Globus pallidus (tissue), 1 donor: ENCODE measurements around the gene C16orf89.
A peak's percentile ranks its signal among the peaks of the same experiment; 100 is the strongest.

Source experiments
- DNase-seq: peaks from one replicate; pipeline ENCODE4 v3.0.0-alpha.2; 2015; ENCODE audit warnings: low spot score

C16orf89 gene

DNA sequence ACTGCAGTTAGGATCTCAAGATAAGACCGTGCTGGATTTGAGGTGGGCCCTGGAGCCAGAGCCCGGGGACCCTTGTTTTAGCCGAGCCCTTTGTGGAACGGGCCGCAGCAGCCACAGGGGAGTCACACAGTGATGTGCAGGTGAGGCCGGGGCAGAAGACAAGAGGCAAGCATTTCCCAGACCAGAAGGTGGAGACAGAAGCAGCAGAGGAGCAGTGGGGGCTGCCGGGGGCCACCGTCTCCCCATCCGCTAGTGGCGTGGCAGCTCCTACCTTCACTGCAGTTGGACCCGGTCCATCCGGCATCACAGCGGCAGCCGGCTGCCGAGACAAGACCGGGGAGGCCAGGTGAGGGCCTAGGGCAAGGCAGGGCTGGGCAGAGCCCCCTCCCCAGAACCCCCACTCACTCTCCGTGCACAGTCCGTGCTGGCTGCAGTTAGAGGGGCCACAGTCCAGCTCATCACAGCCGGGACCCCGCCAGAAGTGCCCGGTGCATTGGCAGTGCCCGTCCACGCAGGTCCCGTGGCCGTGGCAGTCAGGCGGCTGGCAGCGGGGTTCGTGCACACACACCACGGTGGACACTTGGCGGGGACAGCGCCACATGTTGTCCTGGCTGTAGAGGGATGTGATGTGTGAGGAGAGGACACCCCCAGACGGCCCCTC lies 38.1 kb downstream of the C16orf89 start:
- no peak for DNase-seq

DNA sequence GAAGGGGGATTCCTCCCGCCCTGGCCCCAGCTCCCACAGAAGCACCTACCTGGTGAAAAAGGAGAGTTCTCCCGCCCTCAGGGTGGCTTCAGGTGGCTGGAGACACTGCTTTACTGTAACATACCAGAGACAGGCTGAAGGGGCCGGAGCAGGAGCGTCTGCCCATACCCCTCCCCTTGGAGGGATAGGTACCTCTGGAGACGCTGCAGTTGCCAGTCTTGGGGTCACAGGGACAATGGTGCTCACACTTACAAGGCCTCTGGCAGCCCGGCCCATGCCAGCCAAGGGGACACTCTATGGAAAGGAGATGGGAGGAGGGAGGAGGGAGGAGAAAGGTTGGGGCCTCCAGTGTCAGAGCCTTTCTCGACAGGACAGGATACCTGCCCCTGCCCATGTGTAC lies 38.7 kb downstream of the C16orf89 start:
- DNase-seq: no peak

DNA sequence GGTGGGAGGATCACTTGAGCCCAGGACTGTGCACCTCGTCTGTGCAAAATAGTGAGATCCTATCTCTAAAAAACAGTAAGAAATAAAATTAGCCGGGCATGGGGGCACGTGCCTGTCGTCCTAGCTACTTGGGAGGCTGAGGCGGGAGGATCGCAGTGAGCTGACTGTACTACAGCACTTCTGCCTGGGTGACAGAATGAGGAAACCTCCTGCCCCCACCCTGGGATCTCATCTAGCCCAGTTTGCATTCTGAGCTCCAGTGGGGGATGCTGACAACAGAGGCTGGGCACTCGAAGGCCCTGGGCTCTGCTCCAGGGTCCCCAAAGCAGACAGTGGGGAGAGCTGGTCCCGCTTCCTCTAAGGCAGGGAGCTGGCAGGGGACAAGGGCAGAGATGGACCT lies 39.1 kb downstream of the C16orf89 start:
- DNase-seq: no peak

DNA sequence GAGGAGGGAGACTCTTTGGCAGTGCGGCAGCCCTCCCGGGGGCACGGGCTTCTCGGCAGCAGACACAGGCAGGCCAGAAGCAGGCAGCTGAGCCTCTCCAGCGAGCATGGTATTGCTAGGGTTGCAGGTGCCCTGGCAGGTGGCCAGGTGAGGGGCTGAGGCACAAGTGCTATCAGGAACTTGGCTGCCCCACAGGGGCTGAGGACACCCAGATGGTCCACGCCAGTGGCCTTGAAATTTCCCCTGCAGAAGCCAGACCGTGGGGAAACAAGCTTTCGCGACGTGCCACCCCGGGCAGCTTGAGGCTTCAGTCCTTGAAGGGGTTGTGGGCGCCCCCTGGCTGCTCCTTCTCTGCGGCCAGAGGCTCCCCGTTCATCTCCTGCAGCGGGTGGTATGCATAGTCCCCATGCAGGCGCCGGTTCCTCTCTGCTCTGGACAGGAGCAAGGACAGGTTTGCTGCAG lies 40.6 kb downstream of the C16orf89 start:
- peak; percentile 77 for DNase-seq

DNA sequence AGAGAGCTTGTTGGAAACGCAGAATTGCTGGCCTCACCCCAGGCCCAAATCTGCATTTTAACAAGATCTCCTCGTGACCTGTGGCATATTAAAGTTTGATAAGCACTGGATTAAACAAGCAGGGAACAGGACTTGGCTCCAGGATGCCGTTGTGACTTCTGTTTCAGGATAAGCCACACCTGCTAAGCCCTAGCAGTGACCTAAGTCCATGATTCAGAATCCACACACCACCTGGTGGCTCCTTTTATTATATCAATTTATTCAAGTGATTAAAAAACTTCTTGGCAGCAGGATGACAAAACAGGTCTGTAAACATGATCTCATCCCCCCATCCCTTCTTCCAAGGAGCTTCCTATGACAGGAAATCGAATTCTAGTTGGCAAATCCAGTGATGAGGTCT lies 41.1 kb downstream of the C16orf89 start:
- DNase-seq: no peak

DNA sequence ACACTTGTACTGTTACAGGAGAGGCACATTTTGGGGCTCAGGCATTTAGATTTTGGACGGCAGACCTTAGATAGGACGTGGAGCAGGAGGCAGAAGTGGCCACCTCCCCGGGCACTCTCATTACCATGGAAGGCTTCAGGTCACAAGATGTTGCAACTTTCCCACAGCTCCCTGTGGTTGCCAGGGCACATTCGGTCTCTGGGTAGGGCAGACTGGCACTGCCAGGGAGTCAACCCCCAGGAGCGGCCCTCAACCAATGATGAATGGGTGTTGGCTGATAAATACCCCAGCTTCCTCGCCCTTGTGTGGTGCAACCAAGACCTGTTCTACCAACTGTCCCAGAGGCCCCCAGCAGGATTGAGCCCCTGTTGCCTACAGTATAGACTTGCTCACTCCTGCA lies 43.2 kb downstream of the C16orf89 start:
- DNase-seq: no peak

DNA sequence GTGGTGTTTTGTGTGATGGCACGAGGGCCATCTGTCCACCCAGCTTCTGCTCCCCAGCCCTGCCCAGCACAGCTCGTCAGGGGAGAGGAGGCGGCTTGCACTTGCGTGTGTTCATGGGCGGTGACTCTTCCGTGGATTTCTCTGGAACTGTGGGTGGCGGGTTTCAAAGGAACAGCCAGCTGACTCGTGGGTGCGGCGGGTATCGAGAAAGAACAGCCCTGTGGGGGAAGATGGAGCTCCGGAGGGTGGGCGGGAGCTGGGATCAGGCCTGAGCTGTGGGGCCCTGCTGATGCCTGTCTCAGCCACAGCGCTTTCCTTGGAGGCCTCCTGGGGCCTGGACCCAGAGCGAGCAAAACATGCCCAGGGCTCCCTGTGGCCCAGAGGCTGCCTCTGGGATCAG lies 45.2 kb downstream of the C16orf89 start:
- no peak for DNase-seq

DNA sequence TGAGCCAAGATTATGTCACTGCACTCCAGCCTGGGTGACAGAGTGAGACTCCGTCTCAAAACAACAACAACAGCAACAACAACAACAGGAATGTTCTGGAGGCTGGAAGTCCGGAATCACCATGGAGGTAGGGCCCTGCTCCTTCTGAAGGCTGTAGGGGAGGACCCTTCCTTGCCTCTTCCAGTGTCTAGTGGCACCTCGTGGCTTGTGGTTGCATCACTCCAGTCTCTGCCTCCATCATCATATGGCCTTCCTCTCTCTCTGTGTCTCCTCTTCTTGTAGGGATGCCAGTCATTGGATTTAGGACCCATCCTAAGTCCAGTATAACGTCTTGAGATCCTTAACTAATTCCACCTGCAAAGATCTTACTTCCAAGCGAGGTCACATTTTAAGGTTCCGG lies 46.0 kb downstream of the C16orf89 start:
- no peak for DNase-seq

DNA sequence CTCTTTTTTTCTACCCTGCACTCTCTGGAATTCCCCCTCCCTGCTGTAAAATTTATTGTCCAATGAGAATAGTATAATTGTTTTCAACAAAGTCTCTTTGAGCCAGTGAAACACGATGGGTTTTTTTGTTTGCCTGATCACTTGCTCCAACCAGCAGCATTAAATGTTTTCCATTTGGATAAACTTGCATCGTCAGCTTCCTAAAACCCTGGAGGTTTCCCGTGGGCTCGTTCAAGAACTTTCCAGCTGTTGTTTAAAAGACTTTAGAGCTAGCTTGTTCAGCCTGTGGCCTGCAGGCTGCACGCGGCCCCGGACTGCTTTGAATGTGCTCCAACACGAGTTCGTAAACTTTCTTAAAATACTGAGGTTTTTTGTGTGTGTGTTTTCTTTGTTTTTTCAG lies 47.0 kb downstream of the C16orf89 start:
- peak; percentile 81 for DNase-seq

DNA sequence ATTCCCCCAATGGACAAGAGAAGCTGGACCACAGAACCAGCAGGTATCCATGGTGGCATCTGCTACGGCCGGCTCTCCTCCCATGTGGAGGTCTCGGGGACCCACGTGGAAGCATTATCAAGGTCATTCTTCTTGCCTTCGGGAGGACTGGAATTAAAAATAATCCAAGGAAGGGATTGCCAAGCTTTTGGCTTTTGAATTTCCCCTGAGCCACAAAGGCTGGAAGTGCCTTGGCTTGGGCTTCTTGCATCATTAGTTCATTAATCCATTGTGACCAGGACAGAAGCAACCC lies 48.1 kb downstream of the C16orf89 start:
- DNase-seq: no peak

DNA sequence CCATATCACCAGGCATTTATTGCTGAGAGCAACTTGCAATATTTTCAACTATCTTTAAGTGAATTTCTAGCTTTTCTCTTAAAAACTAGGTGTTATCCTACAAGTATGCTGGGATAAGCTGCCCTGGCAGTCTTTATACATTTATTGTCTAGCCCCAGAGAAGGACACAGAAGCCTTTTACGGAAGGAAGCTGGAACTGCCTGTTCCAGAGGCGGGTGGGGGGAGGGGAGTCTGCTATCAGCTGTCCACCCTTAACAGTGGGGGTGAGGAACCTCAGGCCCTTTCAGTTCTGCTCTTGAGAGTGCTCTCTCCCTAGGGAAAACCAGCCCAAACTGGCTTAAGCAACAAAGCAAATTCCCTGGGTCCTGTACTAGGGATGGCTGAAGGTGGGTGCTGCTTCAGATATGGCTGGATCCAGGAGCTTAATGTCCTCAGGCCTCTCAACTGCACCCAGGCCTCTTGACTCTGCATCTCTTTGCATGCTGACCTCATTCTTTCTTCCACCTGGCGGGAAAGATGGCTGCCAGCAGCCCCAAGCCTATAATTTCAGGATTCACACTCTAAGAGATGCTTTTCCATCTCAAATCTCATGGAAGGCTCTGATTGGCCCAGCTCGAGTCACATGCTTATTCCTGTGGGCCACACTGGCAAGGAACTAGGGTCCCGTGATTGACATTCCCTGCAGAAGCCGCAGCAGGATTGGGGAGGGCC lies 48.6 kb downstream of the C16orf89 start:
- no peak for DNase-seq

DNA sequence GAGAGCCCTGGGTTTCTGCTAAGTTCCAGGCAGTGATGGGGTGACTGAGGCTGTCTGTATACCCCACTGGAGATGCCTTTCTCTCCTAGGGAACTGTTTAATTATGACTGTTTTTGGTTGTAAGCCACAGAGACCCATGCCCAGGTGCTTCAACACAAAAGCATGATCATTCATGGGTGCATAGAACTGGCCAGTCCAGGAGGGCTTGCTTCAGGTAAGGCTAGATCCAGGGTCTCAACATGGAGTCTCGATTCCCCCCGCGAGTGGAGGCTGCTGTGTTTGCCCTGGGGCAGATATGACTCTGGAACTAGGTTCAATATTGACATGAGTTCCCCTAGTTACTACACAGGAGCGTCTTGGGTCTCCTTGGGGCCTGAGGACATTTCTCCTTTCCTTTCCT lies 49.9 kb downstream of the C16orf89 start:
- DNase-seq: no peak

DNA sequence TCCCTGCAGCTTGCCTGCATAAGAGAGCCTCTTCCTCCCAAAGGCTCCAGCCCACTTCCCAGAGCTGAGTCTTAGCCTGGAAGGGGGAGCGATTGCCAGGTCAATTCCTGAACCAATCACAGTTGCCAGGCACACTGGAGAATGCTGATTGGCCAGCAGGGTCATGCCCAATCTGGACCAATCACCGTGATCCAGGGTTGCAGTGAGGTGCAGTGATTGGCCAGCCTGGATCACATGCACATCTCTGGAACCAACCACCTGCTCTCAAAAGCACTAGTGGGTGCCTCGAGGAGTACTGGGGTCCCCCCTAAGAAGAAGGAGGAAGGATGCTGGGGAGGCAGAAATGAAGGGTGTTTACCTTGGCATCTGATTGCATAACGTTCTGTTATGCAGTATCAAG lies 50.4 kb downstream of the C16orf89 start:
- no peak for DNase-seq

DNA sequence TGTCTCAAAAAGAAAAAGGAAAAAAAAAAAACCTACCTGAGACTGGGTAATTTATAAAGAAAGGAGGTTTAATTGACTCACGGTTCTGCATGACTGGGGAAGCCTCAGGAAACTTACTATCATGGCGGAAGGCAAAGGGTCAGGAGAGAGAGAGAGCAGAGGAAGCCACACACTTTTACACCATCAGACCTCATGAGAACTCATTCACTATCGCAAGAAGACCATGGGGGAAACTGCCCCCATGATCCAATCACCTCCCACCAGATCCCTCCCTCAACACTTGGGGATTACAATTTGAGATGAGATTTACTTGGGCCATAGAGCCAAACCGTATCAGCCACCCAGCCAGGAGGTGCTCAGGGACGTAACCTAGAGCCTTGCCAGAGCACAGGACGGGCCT lies 52.9 kb downstream of the C16orf89 start:
- no peak for DNase-seq

DNA sequence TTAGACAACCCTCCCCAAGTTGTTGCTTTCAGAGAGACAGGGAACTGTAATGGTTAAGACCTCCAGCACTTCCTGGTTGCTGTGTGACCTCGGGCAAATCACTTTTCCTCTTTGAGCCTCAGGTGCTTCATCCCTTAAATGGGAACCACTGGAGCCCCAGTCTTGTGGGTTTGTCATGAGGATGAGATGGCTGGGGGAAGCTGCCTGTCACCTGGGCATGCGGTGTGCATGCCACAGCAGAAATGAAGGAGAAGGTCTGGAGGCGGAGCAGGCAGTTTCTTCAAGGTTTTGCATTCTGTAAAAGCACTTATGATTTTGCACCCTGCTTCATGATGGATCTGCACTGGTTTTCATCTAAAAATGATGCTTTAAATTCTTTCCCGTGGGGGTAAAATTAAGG lies 54.1 kb downstream of the C16orf89 start:
- DNase-seq: no peak

DNA sequence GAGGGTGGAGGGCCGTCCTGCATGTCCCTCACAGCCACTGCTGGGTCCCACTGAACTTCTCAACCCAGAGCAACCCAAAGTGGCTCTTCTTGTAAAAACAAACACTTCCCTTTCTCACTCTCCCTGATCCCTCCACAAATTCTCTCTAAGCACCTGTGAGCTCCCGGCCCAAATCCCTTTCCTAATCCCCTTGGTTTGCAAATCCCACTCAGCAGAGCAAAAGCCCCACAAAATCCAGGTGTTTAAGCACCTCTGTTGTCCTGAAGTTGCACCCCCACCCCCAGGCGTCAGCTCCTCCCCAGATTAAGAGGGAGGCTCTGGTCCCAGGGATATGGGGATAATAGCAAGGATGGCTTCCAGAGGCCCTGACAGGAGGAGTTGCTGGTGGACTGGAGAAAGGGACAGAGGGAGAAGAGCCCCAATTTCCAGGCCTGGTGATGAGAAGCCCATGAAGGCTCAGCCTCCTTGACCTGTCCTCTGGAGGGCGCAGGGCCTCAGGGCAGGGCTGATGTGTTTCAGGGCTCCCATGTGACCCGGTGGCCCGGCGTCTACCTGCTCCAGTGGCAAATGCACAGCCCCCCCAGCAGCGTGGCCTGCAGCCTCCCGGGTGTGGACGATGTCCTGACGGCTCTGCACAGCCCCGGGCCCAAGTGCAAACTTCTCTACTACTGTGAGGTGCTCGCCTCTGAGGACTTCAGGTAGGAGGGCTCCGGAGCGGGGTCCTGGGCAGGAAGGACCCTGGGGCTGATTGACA lies 55.0 kb downstream of the C16orf89 start:
- no peak for DNase-seq

DNA sequence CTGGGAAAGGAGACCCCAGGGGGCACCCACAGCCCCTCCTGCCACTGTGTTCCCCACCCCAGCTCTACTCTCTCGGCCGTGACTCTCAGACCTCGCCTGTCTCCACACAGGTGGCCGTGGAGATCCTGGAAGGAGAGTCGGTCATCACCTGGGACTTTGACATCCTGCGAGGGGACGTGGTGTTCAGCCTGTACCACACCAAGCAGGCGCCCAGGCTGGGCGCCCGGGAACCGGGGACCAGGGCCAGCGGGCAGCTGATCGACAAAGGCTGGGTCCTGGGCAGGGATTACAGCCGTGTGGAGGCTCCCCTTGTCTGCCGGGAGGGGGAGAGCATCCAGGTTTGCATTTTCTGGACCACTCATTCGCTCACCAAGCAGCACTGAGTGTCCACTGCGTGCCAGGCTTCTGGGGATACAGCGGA lies 57.4 kb downstream of the C16orf89 start:
- DNase-seq: no peak

DNA sequence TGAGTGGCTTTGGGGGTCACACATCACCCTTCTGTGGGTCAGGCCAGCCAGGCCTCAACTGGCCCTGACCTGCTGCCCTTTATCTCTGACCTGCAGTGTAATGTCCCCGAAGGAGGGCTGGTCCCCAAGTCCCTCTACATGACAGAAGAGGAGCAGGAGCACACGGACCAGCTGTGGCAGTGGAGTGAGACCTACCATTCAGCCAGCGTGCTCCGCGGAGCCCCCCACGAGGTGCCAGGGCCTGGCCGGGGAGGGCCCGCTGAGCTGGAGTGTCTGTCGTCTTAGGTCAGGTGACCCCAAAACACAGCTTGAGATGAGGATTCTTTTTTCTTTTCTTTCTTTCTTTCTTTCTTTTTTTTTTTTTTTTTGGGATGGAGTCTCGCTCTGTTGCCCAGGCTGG lies 58.5 kb downstream of the C16orf89 start:
- no peak for DNase-seq

DNA sequence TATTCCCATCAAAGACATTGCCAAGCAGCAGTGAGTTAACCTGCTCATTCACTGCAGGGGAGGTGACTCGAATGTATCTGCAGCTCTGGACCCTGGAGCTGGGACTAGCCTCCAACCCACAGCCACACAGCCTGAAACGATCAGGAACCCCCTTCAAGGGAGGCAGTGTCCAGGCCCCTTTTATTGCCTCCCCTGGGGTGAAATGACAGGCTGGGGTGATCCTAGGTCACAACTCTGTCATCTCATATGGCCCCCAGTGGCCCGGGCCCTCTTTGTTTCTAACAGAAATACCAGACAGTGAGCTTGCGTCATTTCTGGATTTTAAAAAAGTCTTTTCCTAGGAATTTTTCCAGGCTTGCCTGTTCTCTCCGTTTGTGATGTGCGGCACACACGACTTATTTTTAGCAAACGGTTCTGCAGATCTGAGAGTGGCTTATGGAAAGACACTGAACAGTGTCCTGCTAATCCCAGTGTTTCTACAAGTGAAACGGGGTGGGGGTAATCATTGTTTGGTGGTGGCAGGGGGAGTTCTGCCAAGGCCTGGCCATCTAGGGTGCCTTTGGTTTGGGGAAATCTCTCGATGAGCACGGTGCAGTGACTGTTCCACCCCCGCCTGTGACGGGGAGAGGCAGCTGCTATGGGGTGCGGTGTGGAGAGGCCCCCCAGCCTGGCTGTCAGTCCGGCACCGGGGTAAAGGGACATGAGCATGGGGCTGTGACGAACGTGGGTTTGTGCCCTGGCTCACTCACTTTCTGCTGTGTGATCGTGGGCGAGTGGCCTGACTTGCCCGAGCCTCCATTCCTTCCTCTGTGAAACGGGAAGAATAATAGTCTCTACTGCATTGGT lies 59.2 kb downstream of the C16orf89 start:
- no peak for DNase-seq

DNA sequence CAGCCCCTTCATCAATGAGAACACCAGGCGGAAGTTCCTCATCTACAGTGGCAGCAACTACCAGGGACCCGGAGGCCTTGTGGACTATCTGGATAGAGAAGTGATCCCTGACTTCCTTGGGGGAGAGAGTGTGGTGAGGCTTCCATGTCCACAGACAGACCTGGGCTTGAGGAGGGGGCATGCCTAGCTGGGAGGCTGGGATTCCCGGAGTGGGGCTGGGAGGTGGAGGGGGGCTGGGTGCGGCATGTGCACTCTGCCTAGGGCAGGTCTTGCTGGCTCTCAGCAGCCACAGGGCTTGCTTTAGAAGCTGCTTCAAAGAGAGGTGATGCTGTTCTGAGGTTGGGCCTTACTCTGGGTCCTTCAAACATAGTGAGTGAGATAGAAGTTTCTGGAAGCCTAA lies 59.8 kb downstream of the C16orf89 start:
- no peak for DNase-seq

DNA sequence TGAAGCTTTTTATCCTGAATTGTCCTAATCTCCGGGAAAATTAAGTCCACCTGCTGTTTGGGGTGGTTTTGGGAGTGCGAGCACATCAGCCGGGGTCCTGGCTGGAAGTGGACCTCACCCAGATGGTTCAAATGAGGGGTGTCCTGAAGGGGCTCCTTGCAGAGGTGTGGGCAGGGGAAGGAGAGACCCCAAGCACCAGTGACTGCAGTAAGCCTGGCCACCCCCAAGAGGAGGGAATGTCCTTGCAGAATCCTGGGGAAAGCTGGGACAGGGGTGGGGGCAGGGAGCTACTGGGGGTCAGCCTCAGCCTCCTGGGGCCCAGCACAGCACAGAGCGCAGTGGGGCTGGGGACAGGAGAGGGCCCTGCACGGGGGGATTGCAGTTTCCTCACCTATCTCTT lies 61.4 kb downstream of the C16orf89 start:
- DNase-seq: no peak

DNA sequence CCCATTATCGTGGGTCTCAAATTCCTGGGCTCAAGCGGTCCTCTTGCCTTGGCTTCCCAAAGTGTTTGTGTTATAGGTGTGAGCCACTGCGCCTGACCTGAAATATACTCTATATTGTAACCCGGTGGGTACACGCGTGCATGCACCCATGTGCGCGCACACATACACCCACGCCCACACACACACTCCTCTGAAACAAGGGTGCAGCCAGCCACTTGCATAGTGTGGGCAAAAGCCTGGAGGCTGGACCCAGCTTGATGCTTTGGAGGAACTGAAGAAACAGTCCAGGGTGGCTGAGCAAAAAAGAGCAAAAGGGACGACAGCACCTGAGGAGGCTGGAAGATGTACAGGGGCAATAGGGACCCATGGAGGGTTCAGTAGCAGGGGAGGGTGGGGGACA lies 61.9 kb downstream of the C16orf89 start:
- DNase-seq: no peak

DNA sequence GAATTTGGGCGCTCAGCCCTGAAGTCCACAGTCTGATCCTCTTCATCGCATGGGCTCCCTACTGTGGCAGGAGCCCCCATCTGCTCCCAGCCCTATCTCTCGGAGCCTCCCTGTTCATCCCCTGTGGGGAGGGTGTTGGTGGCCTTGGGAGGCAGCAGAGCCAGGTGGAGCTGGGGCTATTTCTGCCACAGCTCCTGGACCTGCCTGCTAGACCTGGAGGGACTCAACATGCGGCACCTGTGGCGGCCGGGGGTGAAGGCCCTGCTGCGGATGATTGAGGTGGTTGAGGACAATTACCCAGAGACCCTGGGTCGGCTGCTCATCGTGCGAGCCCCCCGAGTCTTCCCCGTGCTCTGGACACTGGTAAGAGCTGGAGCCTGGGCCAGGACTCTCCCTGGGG lies 62.5 kb downstream of the C16orf89 start:
- no peak for DNase-seq
